Esophagus muscularis mucosa (tissue), 4 donors: ENCODE measurements around the gene AUNIP. TPM values are rescaled to one million over a fixed set of nuclear protein-coding genes. Genes with fewer than 3 reads are reported as not detected.
A peak's percentile ranks its signal among the peaks of the same experiment; 100 is the strongest.

Source experiments
- DNase-seq: peaks from one replicate; pipeline ENCODE4 v3.0.0-alpha.2; 2017; ENCODE audit errors: extremely low spot score
- H3K27ac ChIP-seq, 4 donors: fragments of 200-600 bp; sonication (generic); replicated peaks in 1 of 4; 1 replicate in 3 of 4; 2 replicates in 1 of 4; pipeline ENCODE4 v1.5.1; 2016 to 2019; ENCODE audit warnings: mild to moderate bottlenecking in 1 of 4
- H3K27me3 ChIP-seq, 4 donors: fragments of 200-600 bp; sonication (generic); one replicate each; pipeline versions ENCODE4 v1.5.1 to v1.6.0; 2016 to 2019
- H3K36me3 ChIP-seq, 4 donors: fragments of 200-600 bp; sonication (generic); one replicate each; pipeline ENCODE4 v1.5.1; 2016 to 2019
- H3K4me1 ChIP-seq, 4 donors: fragments of 200-600 bp; sonication (generic); one replicate each; pipeline ENCODE4 v1.5.1; 2016 to 2019
- H3K4me3 ChIP-seq, 4 donors: fragments of 200-600 bp; sonication (generic); 1 replicate in 2 of 4; 2 replicates in 2 of 4; pipeline ENCODE4 v1.5.1; 2016 to 2019; ENCODE audit warnings: mild to moderate bottlenecking in 4 of 4, moderate library complexity in 1 of 4
- H3K9me3 ChIP-seq, 4 donors: fragments of 200-600 bp; sonication (generic); 1 replicate in 3 of 4; 2 replicates in 1 of 4; pipeline ENCODE4 v1.5.1; 2016 to 2019
- EP300 ChIP-seq: sonication (generic); formaldehyde crosslinking; IDR thresholded peaks from one replicate; pipeline ENCODE4 v1.6.1; 2017; ENCODE audit warnings: antibody characterized with exemption
- POLR2A ChIP-seq: fragments of 450-650 bp; IDR thresholded peaks from one replicate; pipeline ENCODE4 v1.6.1; 2017; ENCODE audit warnings: antibody characterized with exemption, moderate library complexity, mild to moderate bottlenecking, low read depth
- POLR2AphosphoS5 ChIP-seq, 2 donors: sonication (generic); formaldehyde crosslinking; IDR thresholded peaks; one replicate each; pipeline ENCODE4 v1.6.1; 2017; ENCODE audit warnings: antibody characterized with exemption in 2 of 2
- WGBS: methylation state at CpG from one replicate; pipeline ENCODE4 v1.1.5; 2018; 5-methylcytosine and 5-hydroxymethylcytosine counted together
- intact Hi-C: fragments of 100-400 bp; cut with DNase I; formaldehyde crosslinking; loops from one replicate; pipeline ENCODE4 v1.15.1; 2023
- total RNA-seq, 4 donors: library from RNA; depleted of rRNA; stranded (reverse); fragments of >200 nt; gene quantifications; one replicate each; pipeline versions ENCODE4 v1.1.0 to v1.2.1, GENCODE V29; 2016
- TF ChIP-seq, protein P1 (sequence below), 3 experiments: fragments of 200-600 bp in 2 of 3; fragments of 450-650 bp in 1 of 3; sonication (generic) in 2 of 3; IDR thresholded peaks; one replicate each; pipeline ENCODE4 v1.5.1; 2017 to 2019; ENCODE audit warnings: antibody characterized with exemption in 3 of 3, mild to moderate bottlenecking in 2 of 3, moderate library complexity in 1 of 3

AUNIP gene
- total RNA-seq, 4 donors from 2014 or later, result not detected

- Histone ChIP-seq H3K4me3 (peak overlapping the region; percentile 80 to 91 (median 89)), H3K4me1 (peaks cover 31 to 69% (median 48%) of the 10 kb centered on the region in 4 donors), H3K36me3 (peaks cover 8 to 28% (median 14%) of the 10 kb centered on the region in 4 donors), H3K27me3 (no peaks in the 10 kb centered on the region), H3K9me3 (no peaks in the 10 kb centered on the region), H3K27ac (peak overlapping the region; percentile 89 to 96 (median 92))
- TF ChIP-seq EP300 (no peak), POLR2A (no peak), POLR2AphosphoS5 (IDR thresholded peaks at IDR 0.05) (no peak)
- TF ChIP-seq, protein P1, sequence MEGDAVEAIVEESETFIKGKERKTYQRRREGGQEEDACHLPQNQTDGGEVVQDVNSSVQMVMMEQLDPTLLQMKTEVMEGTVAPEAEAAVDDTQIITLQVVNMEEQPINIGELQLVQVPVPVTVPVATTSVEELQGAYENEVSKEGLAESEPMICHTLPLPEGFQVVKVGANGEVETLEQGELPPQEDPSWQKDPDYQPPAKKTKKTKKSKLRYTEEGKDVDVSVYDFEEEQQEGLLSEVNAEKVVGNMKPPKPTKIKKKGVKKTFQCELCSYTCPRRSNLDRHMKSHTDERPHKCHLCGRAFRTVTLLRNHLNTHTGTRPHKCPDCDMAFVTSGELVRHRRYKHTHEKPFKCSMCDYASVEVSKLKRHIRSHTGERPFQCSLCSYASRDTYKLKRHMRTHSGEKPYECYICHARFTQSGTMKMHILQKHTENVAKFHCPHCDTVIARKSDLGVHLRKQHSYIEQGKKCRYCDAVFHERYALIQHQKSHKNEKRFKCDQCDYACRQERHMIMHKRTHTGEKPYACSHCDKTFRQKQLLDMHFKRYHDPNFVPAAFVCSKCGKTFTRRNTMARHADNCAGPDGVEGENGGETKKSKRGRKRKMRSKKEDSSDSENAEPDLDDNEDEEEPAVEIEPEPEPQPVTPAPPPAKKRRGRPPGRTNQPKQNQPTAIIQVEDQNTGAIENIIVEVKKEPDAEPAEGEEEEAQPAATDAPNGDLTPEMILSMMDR (IDR thresholded peaks at IDR 0.05), result no peak
- no peak for DNase-seq
- intact Hi-C loops, result loop anchor here (5.0 kb wide), 2 partner anchors 76 to 176 kb away; partner anchors contain the start of gene PAFAH2
- WGBS, result 58% methylated on average over 4 of the region's 5 CpGs
These were observed 37.6 kb downstream of the AUNIP start for GRCh38 chr1:25821630-25822091.

GRCh38 chr1:25821112-25821476 is 38.2 kb downstream of the AUNIP start:
- Histone ChIP-seq H3K27ac (peak overlapping the region; percentile 89 to 96 (median 92)), H3K36me3 (peaks cover 2 to 28% (median 14%) of the 10 kb centered on the region in 4 donors), H3K27me3 (no peaks in the 10 kb centered on the region), H3K4me1 (peaks cover 31 to 69% (median 48%) of the 10 kb centered on the region in 4 donors), H3K9me3 (no peaks in the 10 kb centered on the region), H3K4me3 (peak overlapping the region; percentile 80 to 91 (median 89))
- DNase-seq, result no peak
- 34% methylated on average over 9 of the region's 10 CpGs for WGBS
- no peak for TF ChIP-seq EP300
- no peak for TF ChIP-seq POLR2AphosphoS5 (IDR thresholded peaks at IDR 0.05)
- no peak for TF ChIP-seq POLR2A
- TF ChIP-seq, protein P1 (IDR thresholded peaks at IDR 0.05), result no peak
- intact Hi-C loops, result loop anchor here (5.0 kb wide), 2 partner anchors 76 to 176 kb away; partner anchors contain the start of gene PAFAH2

GRCh38 chr1:25820247-25821111 is 38.8 kb downstream of the AUNIP start:
- TF ChIP-seq, protein P1 (IDR thresholded peaks at IDR 0.05), result no peak
- TF ChIP-seq POLR2AphosphoS5 (IDR thresholded peaks at IDR 0.05), result peak in 1 of 2 donors; percentile 36
- Histone ChIP-seq H3K4me1 (peaks cover 30 to 63% (median 45%) of the 10 kb centered on the region in 4 donors), H3K4me3 (peak overlapping the region; percentile 80 to 91 (median 89)), H3K36me3 (peaks cover 6 to 29% (median 18%) of the 10 kb centered on the region in 4 donors), H3K27ac (peak overlapping the region; percentile 89 to 96 (median 92)), H3K9me3 (no peaks in the 10 kb centered on the region), H3K27me3 (no peaks in the 10 kb centered on the region)
- no peak for DNase-seq
- intact Hi-C loops, result loop anchor here (5.0 kb wide), 2 partner anchors 77 to 177 kb away; partner anchors contain the start of gene PAFAH2
- 2% methylated on average over 29 of the region's 67 CpGs for WGBS

GRCh38 chr1:25819491-25820246 is 39.6 kb downstream of the AUNIP start, which contains the start of gene MTFR1L:
Gene MTFR1L (plus strand): TSS chr1:25819954. CDS start chr1:25823105, 3,151 bp downstream.
- no peaks in the 10 kb centered on the region for H3K9me3 ChIP-seq
- DNase-seq, result peak; percentile 95
- peak within 1 kb of the TSS; percentile 89 to 96 (median 92) for H3K27ac ChIP-seq
- H3K36me3 ChIP-seq, result peaks cover 9 to 34% (median 26%) of the 10 kb centered on the region in 4 donors
- no peaks in the 10 kb centered on the region for H3K27me3 ChIP-seq
- peaks cover 28 to 60% (median 44%) of the 10 kb centered on the region in 4 donors for H3K4me1 ChIP-seq
- peak within 1 kb of the TSS; percentile 80 to 91 (median 89) for H3K4me3 ChIP-seq
- intact Hi-C loops, result loop anchor here (5.0 kb wide), 2 partner anchors 78 to 178 kb away; partner anchors contain the start of gene PAFAH2
- WGBS, result 8% methylated on average over 5 of the region's 64 CpGs
- TF ChIP-seq POLR2A (peak; percentile 65), POLR2AphosphoS5 (IDR thresholded peaks at IDR 0.05) (peak; percentile 95 to 98), EP300 (no peak)
- TF ChIP-seq, protein P1 (IDR thresholded peaks at IDR 0.05), result peak in 1 of 3 experiments; percentile 14
